ENCODE data around the gene AUNIP. TPM values are rescaled to one million over a fixed set of nuclear protein-coding genes. Genes with fewer than 3 reads are reported as not detected.

Gene AUNIP
- total RNA-seq, 1 donor from 2014 or later, result 6.2 TPM

GRCh38 chr1:25815208-25816111 lies 43.8 kb downstream of the AUNIP start:
- no peak for DNase-seq (ENCODE audit: low read depth)
- TF ChIP-seq CTCF (conservative IDR thresholded peaks at IDR 0.05; ENCODE audit: low read depth, low read length), result no peak
- H3K4me3 ChIP-seq (ENCODE audit: low read depth, low read length), result no peak overlapping the region

GRCh38 chr1:25814549-25815087 lies 44.6 kb downstream of the AUNIP start:
- no peak for TF ChIP-seq CTCF (conservative IDR thresholded peaks at IDR 0.05; ENCODE audit: low read depth, low read length)
- no peak overlapping the region for H3K4me3 ChIP-seq (ENCODE audit: low read depth, low read length)

GRCh38 chr1:25813734-25814471 lies 45.4 kb downstream of the AUNIP start:
- no peak for DNase-seq (ENCODE audit: low read depth)
- TF ChIP-seq CTCF (conservative IDR thresholded peaks at IDR 0.05; ENCODE audit: low read depth, low read length), result no peak
- H3K4me3 ChIP-seq (ENCODE audit: low read depth, low read length), result no peak overlapping the region

More at GRCh38 chr1:25814549-25815087, 44.6 kb downstream of the AUNIP start:
- DNase-seq (ENCODE audit: low read depth), result no peak

- TF ChIP-seq CTCF (conservative IDR thresholded peaks at IDR 0.05; ENCODE audit: low read depth, low read length), result no peak
- no peak overlapping the region for H3K4me3 ChIP-seq (ENCODE audit: low read depth, low read length)
- no peak for DNase-seq (ENCODE audit: low read depth)
Measured at GRCh38 chr1:25813071-25813733, 46.1 kb downstream of the AUNIP start.

GRCh38 chr1:25811384-25812082 lies 47.7 kb downstream of the AUNIP start:
- no peak for DNase-seq (ENCODE audit: low read depth)
- H3K4me3 ChIP-seq (ENCODE audit: low read depth, low read length), result no peak overlapping the region
- TF ChIP-seq CTCF (conservative IDR thresholded peaks at IDR 0.05; ENCODE audit: low read depth, low read length), result no peak
